Activated naive CD4-positive, alpha-beta T cell treated with anti-CD3 and anti-CD28 coated beads for 36 hours (primary cell): ENCODE data around the gene MRPS30. TPM values are rescaled to one million over a fixed set of nuclear protein-coding genes. Genes with fewer than 3 reads are reported as not detected.
A peak's percentile ranks its signal among the peaks of the same experiment; 100 is the strongest.
"Not testable (repeated sequence)": the region's sequence is repeated elsewhere in the genome, so short reads cannot be mapped to it uniquely, and the experiment has no call there.

Experiments used
- CTCF ChIA-PET: fragments of 350-600 bp; sonication (Branson Sonifier 250); formaldehyde crosslinking; loops from one replicate; lab custom pipeline; 2021; ENCODE audit warnings: antibody characterized with exemption; lab: Charles Lee
- DNase-seq: peaks from one replicate; pipeline ENCODE4 v3.0.0-alpha.2; 2020
- H3K27ac Mint-ChIP-seq: one replicate; pipeline ENCODE4 v1.8.0; 2021; ENCODE audit warnings: mild to moderate bottlenecking, mixed read lengths
- H3K27me3 Mint-ChIP-seq: one replicate; pipeline ENCODE4 v1.8.0; 2021; ENCODE audit warnings: low read depth, mixed read lengths
- H3K36me3 Mint-ChIP-seq: one replicate; pipeline ENCODE4 v1.8.0; 2021; ENCODE audit warnings: low read depth, mixed read lengths
- H3K4me1 Mint-ChIP-seq: one replicate; pipeline ENCODE4 v1.8.0; 2021; ENCODE audit warnings: low read depth, mixed read lengths
- H3K4me3 Mint-ChIP-seq: one replicate; pipeline ENCODE4 v1.8.0; 2021; ENCODE audit warnings: mild to moderate bottlenecking, moderate library complexity, mixed read lengths
- H3K9me3 Mint-ChIP-seq: one replicate; pipeline ENCODE4 v1.8.0; 2021; ENCODE audit warnings: mixed read lengths
- intact Hi-C: fragments of 100-400 bp; cut with micrococcal nuclease; formaldehyde crosslinking; loops from one replicate; pipeline ENCODE4 v1.15.1; 2023
- total RNA-seq, 2 experiments: library from RNA; stranded (reverse); gene quantifications; one replicate each; pipeline ENCODE4 v1.2.3, GENCODE V29; 2021

MRPS30 gene
- total RNA-seq, 2 experiments from 2014 or later: 46.1 to 49.3 TPM

- H3K9me3 Mint-ChIP-seq: peaks cover 30% of the 10 kb centered on the region
- H3K27ac Mint-ChIP-seq, H3K4me3 Mint-ChIP-seq, intact Hi-C loops, DNase-seq, CTCF ChIA-PET, H3K4me1 Mint-ChIP-seq: not testable (repeated sequence)
- H3K27me3 Mint-ChIP-seq: peaks cover 11% of the 10 kb centered on the region
- H3K36me3 Mint-ChIP-seq: peaks cover 11% of the 10 kb centered on the region
These were observed 16.6 kb upstream of the MRPS30 start for GRCh38 chr5:44792031-44792673.

DNA sequence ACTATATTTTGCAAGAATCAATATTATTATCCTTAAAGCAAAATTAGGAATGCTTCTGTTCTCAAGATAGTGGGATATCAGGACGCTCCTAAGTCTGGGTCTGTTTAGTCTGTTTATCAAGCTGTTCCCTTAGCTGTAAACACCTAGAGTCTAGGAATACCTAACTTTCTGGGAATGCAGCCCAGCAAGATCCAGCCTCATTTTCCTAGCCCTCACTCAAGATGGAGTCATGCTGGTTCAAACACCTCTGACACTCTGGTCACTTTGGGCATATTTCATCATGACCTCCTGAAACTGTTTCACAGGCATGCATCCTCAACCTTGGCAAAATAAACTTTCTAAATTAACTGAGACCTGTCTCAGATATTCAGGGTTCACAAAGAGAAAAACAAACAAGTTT is 14.4 kb upstream of the MRPS30 start:
- Mint-ChIP-seq H3K4me3 (no peak overlapping the region), H3K36me3 (peaks cover 9% of the 10 kb centered on the region), H3K4me1 (no peaks in the 10 kb centered on the region), H3K27ac (no peak overlapping the region), H3K9me3 (peaks cover 26% of the 10 kb centered on the region), H3K27me3 (peaks cover 5% of the 10 kb centered on the region)
- CTCF ChIA-PET: no interaction called here
- no peak for DNase-seq
- intact Hi-C loops: no loop called here

GRCh38 chr5:44795496-44795895 is 13.3 kb upstream of the MRPS30 start:
- CTCF ChIA-PET: no interaction called here
- Mint-ChIP-seq H3K4me3 (no peak overlapping the region), H3K27ac (no peak overlapping the region), H3K4me1 (no peaks in the 10 kb centered on the region), H3K36me3 (peaks cover 9% of the 10 kb centered on the region), H3K27me3 (peaks cover 7% of the 10 kb centered on the region), H3K9me3 (peaks cover 26% of the 10 kb centered on the region)
- DNase-seq: no peak
- intact Hi-C loops: no loop called here

DNA sequence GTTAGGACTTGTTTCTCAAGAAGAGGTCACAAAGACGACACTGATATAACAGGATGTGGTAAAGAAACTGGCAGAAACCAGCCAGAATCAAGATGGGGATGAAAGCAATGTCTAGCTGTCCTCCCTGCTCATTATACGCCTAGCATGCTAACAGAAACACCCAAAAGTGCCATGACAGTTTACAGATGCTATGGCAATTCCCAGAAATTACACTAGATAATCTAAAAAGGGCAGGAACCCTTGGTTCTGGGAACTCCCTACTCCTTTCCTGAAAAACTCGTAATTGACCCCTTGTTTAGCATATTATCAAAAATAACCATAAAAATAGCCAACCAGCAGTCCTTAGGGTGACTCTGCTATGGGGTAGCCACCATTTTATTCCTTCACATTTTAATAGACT is 10.9 kb upstream of the MRPS30 start:
- intact Hi-C loops: no loop called here
- peaks cover 17% of the 10 kb centered on the region for H3K9me3 Mint-ChIP-seq
- H3K36me3 Mint-ChIP-seq: peaks cover 5% of the 10 kb centered on the region
- DNase-seq: no peak
- no peaks in the 10 kb centered on the region for H3K4me1 Mint-ChIP-seq
- peaks cover 7% of the 10 kb centered on the region for H3K27me3 Mint-ChIP-seq
- no peak overlapping the region for H3K27ac Mint-ChIP-seq
- CTCF ChIA-PET: no interaction called here
- H3K4me3 Mint-ChIP-seq: no peak overlapping the region

GRCh38 chr5:44801992-44802391 is 6.8 kb upstream of the MRPS30 start:
- Mint-ChIP-seq H3K36me3 (no peaks in the 10 kb centered on the region), H3K4me3 (no peak overlapping the region), H3K9me3 (no peaks in the 10 kb centered on the region), H3K27me3 (peaks cover 4% of the 10 kb centered on the region), H3K4me1 (no peaks in the 10 kb centered on the region), H3K27ac (no peak overlapping the region)
- intact Hi-C loops: loop anchor here (10.0 kb wide), 1 partner anchor 1677 kb away; the partner anchor contains the start of gene ZNF131
- CTCF ChIA-PET: interaction anchor here (0.6 kb wide), 1 partner anchor 21 kb away, joined by 3 read pairs; no protein-coding TSS in a partner anchor
- no peak for DNase-seq

DNA sequence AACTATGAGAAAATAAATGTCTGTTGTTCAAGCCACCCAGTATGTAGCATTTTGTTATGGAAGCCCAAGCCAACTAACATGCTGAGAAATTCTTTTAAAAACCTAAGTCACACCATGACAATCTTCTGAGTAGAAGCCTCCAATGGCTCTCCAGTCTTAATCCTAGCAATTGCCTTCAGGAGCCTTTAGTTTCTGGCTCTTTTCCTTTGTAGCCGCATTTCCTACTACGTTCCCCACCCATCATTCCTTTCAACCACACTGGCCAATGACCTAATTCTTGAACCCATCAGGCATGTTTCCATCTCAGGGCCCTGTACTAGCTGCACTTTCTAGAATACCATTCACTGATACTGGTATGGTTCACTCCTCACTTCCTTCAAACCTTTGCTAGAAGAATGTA is 2.1 kb upstream of the MRPS30 start:
- Mint-ChIP-seq H3K36me3 (peaks cover 12% of the 10 kb centered on the region), H3K27me3 (peaks cover 1% of the 10 kb centered on the region)
- intact Hi-C loops: loop anchor here (5.0 to 10.0 kb wide), 4 partner anchors 1174 to 1682 kb away; partner anchors contain the start of genes HMGCS1, TMEM267 and ZNF131

DNA sequence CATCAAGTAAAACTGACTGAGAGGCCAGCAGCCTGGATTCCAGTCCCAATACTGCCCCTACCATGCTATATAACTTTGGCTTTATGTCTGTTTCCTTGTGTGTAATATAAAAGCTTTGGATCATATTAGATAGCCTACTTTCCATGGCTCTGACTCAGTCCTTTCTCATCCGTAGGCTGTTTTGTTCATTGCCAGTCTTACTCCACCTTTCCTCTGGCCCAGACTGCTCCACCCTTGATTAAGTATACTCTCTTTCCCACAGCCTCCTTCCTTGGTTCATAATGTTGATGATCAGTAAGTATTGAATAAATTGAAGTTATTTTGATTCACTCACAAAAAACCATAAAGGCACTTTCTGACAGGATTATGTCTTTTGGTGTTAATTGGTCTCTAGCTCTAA is 1.5 kb upstream of the MRPS30 start:
- CTCF ChIA-PET: interaction anchor here (0.6 kb wide), 2 partner anchors 27 to 38 kb away, joined by 3 read pairs; no protein-coding TSS in a partner anchor
- DNase-seq: no peak
- no peaks in the 10 kb centered on the region for H3K9me3 Mint-ChIP-seq
- peaks cover 1% of the 10 kb centered on the region for H3K27me3 Mint-ChIP-seq
- peaks cover 16% of the 10 kb centered on the region for H3K4me1 Mint-ChIP-seq
- peaks cover 13% of the 10 kb centered on the region for H3K36me3 Mint-ChIP-seq
- intact Hi-C loops: loop anchor here (5.0 to 10.0 kb wide), 4 partner anchors 1175 to 1682 kb away; partner anchors contain the start of genes HMGCS1, TMEM267 and ZNF131
- H3K27ac Mint-ChIP-seq: no peak overlapping the region
- H3K4me3 Mint-ChIP-seq: no peak overlapping the region

More for the DNA sequence above, 2.1 kb upstream of the MRPS30 start:
- Mint-ChIP-seq H3K9me3 (no peaks in the 10 kb centered on the region), H3K4me1 (peaks cover 13% of the 10 kb centered on the region), H3K4me3 (no peak overlapping the region), H3K27ac (no peak overlapping the region)
- CTCF ChIA-PET: interaction anchor here (0.6 kb wide), 1 partner anchor 28 kb away, joined by 3 read pairs; no protein-coding TSS in a partner anchor
- no peak for DNase-seq

GRCh38 chr5:44809215-44809955 is 638 bp downstream of the MRPS30 start:
- Mint-ChIP-seq H3K4me3 (peak overlapping the region; percentile 96), H3K36me3 (peaks cover 20% of the 10 kb centered on the region), H3K4me1 (peaks cover 16% of the 10 kb centered on the region), H3K27me3 (peaks cover 1% of the 10 kb centered on the region), H3K27ac (peak overlapping the region; percentile 95), H3K9me3 (no peaks in the 10 kb centered on the region)
- intact Hi-C loops: loop anchor here (2.0 to 10.0 kb wide), 6 partner anchors 1039 to 1685 kb away; partner anchors contain the start of genes HMGCS1, NNT, TMEM267 and ZNF131
- DNase-seq: peak; percentile 64
- CTCF ChIA-PET: no interaction called here

- peaks cover 26% of the 10 kb centered on the region for H3K36me3 Mint-ChIP-seq
- H3K4me1 Mint-ChIP-seq: peaks cover 16% of the 10 kb centered on the region
- intact Hi-C loops: loop anchor here (2.0 to 10.0 kb wide), 6 partner anchors 1039 to 1685 kb away; partner anchors contain the start of genes HMGCS1, NNT, TMEM267 and ZNF131
- H3K27ac Mint-ChIP-seq: peak overlapping the region; percentile 95
- H3K4me3 Mint-ChIP-seq: peak overlapping the region; percentile 96
- H3K9me3 Mint-ChIP-seq: no peaks in the 10 kb centered on the region
- no peak for DNase-seq
- H3K27me3 Mint-ChIP-seq: peaks cover 1% of the 10 kb centered on the region
- CTCF ChIA-PET: no interaction called here
These were observed 1.2 kb downstream of the MRPS30 start for GRCh38 chr5:44809956-44810420.

DNA sequence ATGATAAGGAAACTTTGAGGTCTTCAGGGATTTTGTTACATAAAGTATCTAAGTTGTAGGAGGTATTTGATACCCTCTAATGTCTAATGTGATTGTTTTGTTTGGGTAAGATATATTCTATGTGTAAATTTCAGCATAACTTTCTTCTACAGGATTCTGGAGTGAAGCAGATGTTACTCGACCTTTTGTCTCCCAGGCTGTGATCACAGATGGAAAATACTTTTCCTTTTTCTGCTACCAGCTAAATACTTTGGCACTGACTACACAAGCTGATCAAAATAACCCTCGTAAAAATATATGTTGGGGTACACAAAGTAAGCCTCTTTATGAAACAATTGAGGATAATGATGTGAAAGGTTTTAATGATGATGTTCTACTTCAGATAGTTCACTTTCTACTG is 6.0 kb downstream of the MRPS30 start:
- CTCF ChIA-PET: no interaction called here
- Mint-ChIP-seq H3K27ac (no peak overlapping the region), H3K27me3 (no peaks in the 10 kb centered on the region), H3K4me1 (peaks cover 19% of the 10 kb centered on the region), H3K4me3 (no peak overlapping the region), H3K9me3 (no peaks in the 10 kb centered on the region), H3K36me3 (peaks cover 30% of the 10 kb centered on the region)
- no peak for DNase-seq
- intact Hi-C loops: no loop called here

DNA sequence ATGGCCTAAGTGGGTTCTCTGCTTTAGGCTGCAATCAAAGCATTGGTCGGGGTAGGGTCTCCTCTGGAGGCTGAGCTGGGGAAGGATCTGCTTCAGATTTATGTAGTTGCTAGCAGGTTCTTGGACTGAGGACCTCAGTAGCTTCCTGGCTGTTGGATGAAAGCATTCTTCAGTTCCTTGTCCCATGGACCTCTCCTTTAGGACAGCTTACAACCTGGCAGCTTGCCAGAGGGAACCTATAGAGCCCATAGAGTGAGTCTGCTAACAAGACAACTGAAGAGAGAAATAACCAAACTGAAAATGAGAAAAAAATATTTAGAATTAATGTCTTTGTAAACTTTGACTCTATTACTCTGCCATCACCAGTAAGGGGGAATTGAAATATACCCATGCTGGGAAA is 12.4 kb downstream of the MRPS30 start:
- no peaks in the 10 kb centered on the region for H3K9me3 Mint-ChIP-seq
- no peak overlapping the region for H3K27ac Mint-ChIP-seq
- no peak for DNase-seq
- CTCF ChIA-PET: no interaction called here
- no peaks in the 10 kb centered on the region for H3K27me3 Mint-ChIP-seq
- intact Hi-C loops: no loop called here
- peaks cover 13% of the 10 kb centered on the region for H3K4me1 Mint-ChIP-seq
- H3K4me3 Mint-ChIP-seq: no peak overlapping the region
- H3K36me3 Mint-ChIP-seq: peaks cover 34% of the 10 kb centered on the region

- H3K9me3 Mint-ChIP-seq, CTCF ChIA-PET: not testable (repeated sequence)
- H3K36me3 Mint-ChIP-seq: peaks cover 51% of the 10 kb centered on the region
These were observed 15.9 kb downstream of the MRPS30 start for GRCh38 chr5:44824662-44825061.

More at GRCh38 chr5:44824662-44825061, 15.9 kb downstream of the MRPS30 start:
- DNase-seq, H3K4me3 Mint-ChIP-seq, H3K27ac Mint-ChIP-seq, H3K27me3 Mint-ChIP-seq, intact Hi-C loops: not testable (repeated sequence)
- peaks cover 11% of the 10 kb centered on the region for H3K4me1 Mint-ChIP-seq
